Activated CD4-positive, alpha-beta T cell treated with anti-CD3 and anti-CD28 coated beads for 24 hours (primary cell): ENCODE results near the gene RAB30.

Source experiments
- DNase-seq, 2 donors: peaks; one replicate each; pipeline ENCODE4 v3.0.0-alpha.2; 2020; ENCODE audit warnings: low read depth in 2 of 2

The RAB30 gene

GRCh38 chr11:83071567-83072349, at the start of gene RAB30:
RAB30 (minus strand) TSS chr11:83071897; CDS start chr11:82997316, 74,581 bp downstream.
- DNase-seq = peak; percentile 80 to 87

GRCh38 chr11:83120327-83120726, 48.6 kb upstream of the RAB30 start:
- no peak for DNase-seq

- DNase-seq = no peak
Observed at GRCh38 chr11:83119216-83119615, 47.5 kb upstream of the RAB30 start.

GRCh38 chr11:83118814-83119213, 47.1 kb upstream of the RAB30 start:
- DNase-seq = no peak

- no peak for DNase-seq
Observed at GRCh38 chr11:83116015-83116641, 44.4 kb upstream of the RAB30 start.

GRCh38 chr11:83115551-83115950, 43.9 kb upstream of the RAB30 start:
- no peak for DNase-seq

- DNase-seq = no peak
Observed at GRCh38 chr11:83115026-83115425, 43.3 kb upstream of the RAB30 start.

- no peak for DNase-seq
Observed at GRCh38 chr11:83112886-83113285, 41.2 kb upstream of the RAB30 start.

GRCh38 chr11:83105168-83105567, 33.5 kb upstream of the RAB30 start:
- DNase-seq = no peak

- no peak for DNase-seq
Observed at GRCh38 chr11:83102834-83103233, 31.1 kb upstream of the RAB30 start.

GRCh38 chr11:83097429-83098075, 25.9 kb upstream of the RAB30 start:
- no peak for DNase-seq

GRCh38 chr11:83093634-83094033, 21.9 kb upstream of the RAB30 start:
- DNase-seq = no peak

GRCh38 chr11:83092488-83093384, 21.0 kb upstream of the RAB30 start:
- DNase-seq = no peak

GRCh38 chr11:83088965-83089364, 17.3 kb upstream of the RAB30 start:
- no peak for DNase-seq

GRCh38 chr11:83087035-83087434, 15.3 kb upstream of the RAB30 start:
- DNase-seq = no peak

GRCh38 chr11:83079820-83080219, 8.1 kb upstream of the RAB30 start:
- DNase-seq = no peak

GRCh38 chr11:83078269-83078668, 6.6 kb upstream of the RAB30 start:
- DNase-seq = no peak

GRCh38 chr11:83073884-83074283, 2.2 kb upstream of the RAB30 start:
- no peak for DNase-seq

- no peak for DNase-seq
Observed at GRCh38 chr11:83073258-83073657, 1.6 kb upstream of the RAB30 start.

- DNase-seq = no peak
Observed at GRCh38 chr11:83072350-83073242, 899 bp upstream of the RAB30 start.
